ENCODE measurements around the gene LRRC51.

LRRC51 gene, protein sequence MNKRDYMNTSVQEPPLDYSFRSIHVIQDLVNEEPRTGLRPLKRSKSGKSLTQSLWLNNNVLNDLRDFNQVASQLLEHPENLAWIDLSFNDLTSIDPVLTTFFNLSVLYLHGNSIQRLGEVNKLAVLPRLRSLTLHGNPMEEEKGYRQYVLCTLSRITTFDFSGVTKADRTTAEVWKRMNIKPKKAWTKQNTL

DNA sequence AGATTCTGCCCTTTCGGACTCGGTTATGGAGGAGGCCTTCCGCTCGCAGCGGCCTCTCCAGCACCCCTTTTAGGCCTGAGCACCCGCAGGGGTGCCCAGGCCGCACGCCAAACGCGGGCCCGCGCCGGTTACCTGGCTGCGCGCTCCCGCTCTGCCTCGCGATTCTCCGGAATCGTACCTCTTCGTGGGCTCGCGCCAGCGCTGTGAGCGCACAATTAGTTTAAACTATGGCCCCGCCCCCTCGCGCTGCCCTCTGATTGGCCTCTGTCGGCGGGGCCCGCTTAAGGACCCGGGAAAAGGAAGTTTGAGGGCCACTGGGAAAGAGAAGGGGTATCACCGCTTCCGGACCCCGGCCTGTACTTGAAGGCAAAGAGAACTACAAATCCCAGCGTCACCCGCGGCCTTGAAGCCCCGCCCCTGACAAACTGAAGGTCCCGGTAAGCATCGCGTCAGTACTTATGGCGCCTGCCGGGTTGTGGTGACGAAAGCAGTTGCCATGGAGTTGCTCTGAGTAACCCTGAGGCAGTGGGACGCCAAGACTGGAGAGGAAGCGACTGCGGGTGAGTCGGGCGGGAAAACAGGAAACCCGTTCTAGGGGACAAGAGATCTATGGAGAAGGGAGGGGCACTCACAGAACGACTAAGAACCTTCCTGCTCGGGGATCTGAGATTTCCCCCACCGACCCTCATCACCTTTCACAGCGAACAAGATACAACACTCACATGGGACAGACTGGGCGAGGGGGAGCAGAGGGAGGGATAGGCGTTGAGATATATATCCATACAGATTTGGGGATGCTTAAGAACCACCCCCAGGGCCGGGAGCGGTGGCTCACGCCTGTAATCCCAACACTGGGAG lies at the start of gene LRRC51, which contains the start of gene NUMA1:
Gene LRRC51 (plus strand): TSS at position 525 of the 858 bp plus-strand sequence. CDS start 8,234 bp downstream, outside the sequence.
Gene NUMA1 (minus strand): TSS at position 217 of the 858 bp plus-strand sequence. CDS start 44,599 bp downstream, outside the sequence.
- TF ChIP-seq, protein P1, sequence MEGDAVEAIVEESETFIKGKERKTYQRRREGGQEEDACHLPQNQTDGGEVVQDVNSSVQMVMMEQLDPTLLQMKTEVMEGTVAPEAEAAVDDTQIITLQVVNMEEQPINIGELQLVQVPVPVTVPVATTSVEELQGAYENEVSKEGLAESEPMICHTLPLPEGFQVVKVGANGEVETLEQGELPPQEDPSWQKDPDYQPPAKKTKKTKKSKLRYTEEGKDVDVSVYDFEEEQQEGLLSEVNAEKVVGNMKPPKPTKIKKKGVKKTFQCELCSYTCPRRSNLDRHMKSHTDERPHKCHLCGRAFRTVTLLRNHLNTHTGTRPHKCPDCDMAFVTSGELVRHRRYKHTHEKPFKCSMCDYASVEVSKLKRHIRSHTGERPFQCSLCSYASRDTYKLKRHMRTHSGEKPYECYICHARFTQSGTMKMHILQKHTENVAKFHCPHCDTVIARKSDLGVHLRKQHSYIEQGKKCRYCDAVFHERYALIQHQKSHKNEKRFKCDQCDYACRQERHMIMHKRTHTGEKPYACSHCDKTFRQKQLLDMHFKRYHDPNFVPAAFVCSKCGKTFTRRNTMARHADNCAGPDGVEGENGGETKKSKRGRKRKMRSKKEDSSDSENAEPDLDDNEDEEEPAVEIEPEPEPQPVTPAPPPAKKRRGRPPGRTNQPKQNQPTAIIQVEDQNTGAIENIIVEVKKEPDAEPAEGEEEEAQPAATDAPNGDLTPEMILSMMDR (conservative IDR thresholded peaks at IDR 0.05; ENCODE audit: low read depth, low read length): no peak
- H3K4me3 ChIP-seq (ENCODE audit: low read depth, low read length): peak within 1 kb of the TSS; percentile 74
- peak; percentile 100 for DNase-seq (ENCODE audit: low read depth)

DNA sequence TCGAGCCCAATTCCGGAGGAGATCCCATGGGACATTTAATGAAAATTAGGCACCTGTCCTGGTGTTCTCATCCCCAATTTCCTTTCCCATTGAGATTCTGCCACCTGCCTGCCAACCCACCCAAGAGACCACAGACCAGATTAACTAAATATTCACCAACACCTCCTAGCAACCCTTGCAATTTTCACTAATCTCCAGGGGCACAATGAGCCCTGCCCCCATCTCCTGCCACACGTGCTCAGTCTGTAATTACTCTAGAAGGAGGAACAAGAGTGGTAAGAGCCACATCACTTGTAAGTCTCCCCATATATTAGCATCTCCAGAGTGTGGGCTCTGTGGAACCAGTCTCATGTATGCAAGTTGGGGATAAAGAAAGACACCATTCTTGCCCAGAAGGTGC lies 44.0 kb upstream of the LRRC51 start:
- TF ChIP-seq, protein P1 (conservative IDR thresholded peaks at IDR 0.05; ENCODE audit: low read depth, low read length): no peak

DNA sequence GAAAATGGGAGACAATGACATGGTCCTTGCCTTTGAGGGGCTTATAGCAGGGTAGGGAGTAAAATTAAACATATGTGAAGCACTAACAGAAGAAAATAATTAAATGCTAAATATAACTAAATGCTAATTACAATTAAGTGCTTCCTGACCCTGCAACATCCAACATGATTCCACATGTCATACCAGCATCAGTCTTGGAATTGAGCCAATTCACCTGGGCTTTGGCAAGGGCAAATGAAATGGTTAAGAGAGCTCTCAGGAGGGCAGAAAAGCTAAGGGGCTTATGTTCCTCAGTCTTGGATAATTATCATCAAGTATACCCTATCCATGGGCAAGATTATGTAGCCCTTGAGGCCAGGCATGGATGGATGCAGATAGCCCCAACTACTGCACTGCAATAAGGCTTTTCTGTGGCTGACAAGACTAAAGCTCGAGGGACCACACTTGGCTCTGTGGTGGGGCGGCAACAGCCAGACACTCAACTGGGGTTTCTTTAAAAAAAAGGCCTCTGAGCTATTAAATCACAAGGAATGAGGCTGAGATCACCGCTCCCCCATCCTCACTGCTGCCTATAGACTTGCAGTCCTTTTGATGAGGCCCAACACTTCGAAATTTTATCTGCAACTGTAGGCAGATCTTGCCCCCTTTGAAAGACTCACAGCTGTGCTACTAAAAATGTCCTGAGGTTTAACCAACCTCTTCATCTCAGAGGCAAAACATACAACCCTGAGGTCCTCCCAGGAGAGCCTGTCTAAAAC lies 42.9 kb upstream of the LRRC51 start:
- TF ChIP-seq, protein P1 (conservative IDR thresholded peaks at IDR 0.05; ENCODE audit: low read depth, low read length): no peak
- no peak for DNase-seq (ENCODE audit: low read depth)
- peak overlapping the region; percentile 67 for H3K4me3 ChIP-seq (ENCODE audit: low read depth, low read length)

More for the DNA sequence above, 44.0 kb upstream of the LRRC51 start:
- no peak for DNase-seq (ENCODE audit: low read depth)
- H3K4me3 ChIP-seq (ENCODE audit: low read depth, low read length): no peak overlapping the region

DNA sequence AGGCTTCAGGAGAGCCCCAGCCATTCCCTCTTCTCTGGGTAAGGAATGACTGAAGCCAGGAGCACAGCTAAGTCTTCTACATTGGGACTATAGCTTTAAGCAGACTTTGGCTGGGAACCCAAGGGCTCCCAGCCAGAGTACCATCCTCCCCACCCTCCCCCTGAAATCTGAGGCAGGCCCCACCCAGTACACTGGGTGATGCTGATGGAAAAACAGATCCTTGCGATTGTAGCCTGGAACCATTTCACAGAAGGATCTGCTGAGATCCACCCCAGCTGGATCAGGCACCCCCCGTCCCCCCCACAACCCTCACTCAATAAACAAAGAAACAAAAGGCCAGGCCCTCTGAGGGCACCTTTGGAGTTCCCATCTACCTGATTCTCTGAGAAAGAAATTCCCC lies 42.2 kb upstream of the LRRC51 start:
- TF ChIP-seq, protein P1 (conservative IDR thresholded peaks at IDR 0.05; ENCODE audit: low read depth, low read length): no peak
- peak; percentile 82 for DNase-seq (ENCODE audit: low read depth)

DNA sequence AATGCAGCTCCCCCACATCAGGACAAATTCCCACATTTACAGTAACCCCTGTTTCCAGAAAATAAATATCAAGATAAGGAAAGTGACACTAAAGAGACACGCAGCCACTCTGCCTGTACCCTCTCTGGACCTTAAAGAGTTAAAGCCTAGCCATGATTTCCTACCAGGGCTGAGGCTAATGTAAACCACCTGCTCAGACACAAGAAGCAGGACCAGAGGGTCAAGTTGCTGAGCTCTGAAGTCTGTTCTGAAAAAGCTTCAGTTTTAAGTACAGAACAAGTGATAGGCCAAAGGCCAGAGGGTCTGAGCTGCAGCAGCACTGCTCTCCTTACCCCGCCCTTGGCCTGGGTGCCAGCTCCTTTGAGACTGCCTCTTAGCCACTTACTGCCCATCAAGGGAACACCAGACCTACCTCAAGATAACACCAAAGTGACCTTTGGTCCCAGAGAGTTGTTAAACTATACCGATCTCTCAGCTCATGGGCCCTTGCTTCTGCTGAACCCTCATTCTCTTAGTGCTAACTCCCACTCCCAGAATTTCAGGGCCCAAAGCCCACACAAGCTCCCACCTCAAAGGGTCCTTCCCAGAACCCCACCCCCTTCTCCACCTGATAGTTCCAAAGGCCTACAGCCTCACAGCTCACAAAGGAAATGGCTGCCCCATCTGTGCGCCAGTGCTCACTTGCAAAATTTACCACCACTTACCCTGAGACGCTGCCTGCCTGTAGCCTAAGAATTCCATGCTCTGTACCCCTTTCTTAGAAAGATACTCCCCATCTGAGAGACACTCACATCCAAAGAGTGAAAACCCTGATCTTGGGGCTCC lies 41.4 kb upstream of the LRRC51 start:
- DNase-seq (ENCODE audit: low read depth): peak; percentile 58
- TF ChIP-seq, protein P1 (conservative IDR thresholded peaks at IDR 0.05; ENCODE audit: low read depth, low read length): no peak
- peak overlapping the region; percentile 67 for H3K4me3 ChIP-seq (ENCODE audit: low read depth, low read length)

More for the DNA sequence above, 42.2 kb upstream of the LRRC51 start:
- H3K4me3 ChIP-seq (ENCODE audit: low read depth, low read length): peak overlapping the region; percentile 67

DNA sequence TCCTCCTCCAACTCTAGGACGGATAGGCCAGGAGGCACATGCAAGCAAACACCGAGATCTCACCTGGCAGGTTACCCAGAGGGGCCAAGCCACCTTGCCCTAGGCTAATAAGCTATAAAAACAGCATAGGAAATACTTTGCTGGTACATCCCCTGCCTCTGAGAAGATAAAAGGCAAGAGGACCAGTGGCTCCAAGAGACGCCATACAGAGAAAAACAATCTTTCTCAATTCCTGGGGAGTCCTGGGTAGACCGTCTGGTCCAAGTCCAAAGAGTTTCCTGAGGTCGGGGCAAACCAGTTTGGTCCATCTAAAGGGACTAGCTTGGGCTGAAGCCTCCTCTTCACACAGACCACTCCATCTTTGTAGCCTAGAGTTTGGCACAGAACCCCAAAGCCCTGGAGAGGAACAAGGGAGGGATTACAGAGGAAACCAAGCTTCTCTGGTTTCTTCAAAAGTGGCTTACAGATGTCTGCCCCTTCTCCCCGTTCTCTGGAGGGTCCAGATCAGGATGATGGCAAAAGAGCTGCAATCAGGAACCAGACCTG lies 40.7 kb upstream of the LRRC51 start:
- DNase-seq (ENCODE audit: low read depth): no peak
- TF ChIP-seq, protein P1 (conservative IDR thresholded peaks at IDR 0.05; ENCODE audit: low read depth, low read length): no peak
- peak overlapping the region; percentile 67 for H3K4me3 ChIP-seq (ENCODE audit: low read depth, low read length)
